ENCODE data around the gene ZNF438.
A peak's percentile ranks its signal among the peaks of the same experiment; 100 is the strongest.
"Not testable (repeated sequence)": the region's sequence is repeated elsewhere in the genome, so short reads cannot be mapped to it uniquely, and the experiment has no call there.

ZNF438 gene

GRCh38 chr10:30980951-30981616, 50.6 kb downstream of the ZNF438 start:
- peak; percentile 70 for DNase-seq

GRCh38 chr10:30979956-30980355, 51.7 kb downstream of the ZNF438 start:
- no peak for DNase-seq

- no peak for DNase-seq
Measured at GRCh38 chr10:30978843-30979242, 52.8 kb downstream of the ZNF438 start.

GRCh38 chr10:30977385-30977784, 54.3 kb downstream of the ZNF438 start:
- DNase-seq, result no peak

- DNase-seq, result no peak
Measured at GRCh38 chr10:30974773-30975415, 56.8 kb downstream of the ZNF438 start.

DNA sequence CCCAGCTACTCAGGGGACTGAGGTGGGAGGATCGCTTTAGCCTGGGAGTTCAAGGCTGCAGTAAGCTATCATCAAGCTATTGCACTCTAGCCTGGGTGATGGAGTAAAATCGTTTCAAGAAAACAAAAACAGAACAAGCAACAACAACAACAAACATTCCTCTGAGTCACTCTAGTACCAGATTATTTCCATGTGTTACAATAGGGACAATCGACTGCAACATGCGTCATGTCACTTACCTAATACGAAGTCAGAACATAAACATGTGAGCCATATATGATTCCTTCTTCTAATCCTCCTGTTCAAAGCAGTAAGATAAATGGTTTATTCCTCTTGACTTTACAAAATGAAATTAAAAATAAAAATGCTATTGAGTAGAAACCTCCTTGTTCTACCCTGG, 57.3 kb downstream of the ZNF438 start:
- DNase-seq, result no peak

DNA sequence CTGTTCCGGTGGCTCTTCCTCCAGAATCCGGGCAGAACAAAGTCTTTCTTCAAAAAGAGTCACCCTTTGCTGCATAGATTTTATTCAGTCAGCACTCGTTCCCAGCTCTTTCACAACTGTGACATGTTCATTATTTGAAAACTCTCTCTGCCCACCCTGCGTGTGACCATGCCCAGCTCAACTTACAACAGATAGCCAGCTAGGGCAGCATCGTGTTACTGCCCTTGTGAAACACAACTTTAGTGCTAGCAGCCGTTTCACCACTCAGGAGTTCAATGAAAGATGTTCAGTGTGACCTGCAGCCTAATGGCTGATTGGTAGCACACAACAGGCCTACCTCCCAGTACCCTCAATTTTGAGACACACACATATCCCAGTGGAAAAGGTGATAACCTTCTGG, 57.9 kb downstream of the ZNF438 start:
- DNase-seq, result no peak

GRCh38 chr10:30970760-30971460, 60.8 kb downstream of the ZNF438 start:
- no peak for DNase-seq

DNA sequence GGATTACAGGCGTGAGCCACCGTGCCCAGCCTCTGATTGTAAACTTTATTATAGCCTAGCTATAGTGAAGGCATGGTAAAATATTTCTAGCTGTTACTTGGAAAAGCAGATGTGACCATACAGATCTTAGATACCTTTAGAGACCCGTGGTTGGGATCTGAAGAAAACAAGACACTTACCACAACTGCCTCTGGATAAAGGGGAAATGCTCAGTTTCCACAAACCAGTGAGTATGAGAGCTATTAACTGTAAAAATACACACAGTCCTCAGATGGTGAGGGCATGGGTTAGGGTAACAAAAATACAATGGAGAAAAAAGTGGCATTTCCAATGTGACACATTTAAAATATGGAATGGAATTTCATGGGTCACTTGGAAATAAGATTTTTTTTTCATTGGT, 63.0 kb downstream of the ZNF438 start:
- no peak for DNase-seq

GRCh38 chr10:30967650-30968410, 63.8 kb downstream of the ZNF438 start:
- DNase-seq, result no peak

DNA sequence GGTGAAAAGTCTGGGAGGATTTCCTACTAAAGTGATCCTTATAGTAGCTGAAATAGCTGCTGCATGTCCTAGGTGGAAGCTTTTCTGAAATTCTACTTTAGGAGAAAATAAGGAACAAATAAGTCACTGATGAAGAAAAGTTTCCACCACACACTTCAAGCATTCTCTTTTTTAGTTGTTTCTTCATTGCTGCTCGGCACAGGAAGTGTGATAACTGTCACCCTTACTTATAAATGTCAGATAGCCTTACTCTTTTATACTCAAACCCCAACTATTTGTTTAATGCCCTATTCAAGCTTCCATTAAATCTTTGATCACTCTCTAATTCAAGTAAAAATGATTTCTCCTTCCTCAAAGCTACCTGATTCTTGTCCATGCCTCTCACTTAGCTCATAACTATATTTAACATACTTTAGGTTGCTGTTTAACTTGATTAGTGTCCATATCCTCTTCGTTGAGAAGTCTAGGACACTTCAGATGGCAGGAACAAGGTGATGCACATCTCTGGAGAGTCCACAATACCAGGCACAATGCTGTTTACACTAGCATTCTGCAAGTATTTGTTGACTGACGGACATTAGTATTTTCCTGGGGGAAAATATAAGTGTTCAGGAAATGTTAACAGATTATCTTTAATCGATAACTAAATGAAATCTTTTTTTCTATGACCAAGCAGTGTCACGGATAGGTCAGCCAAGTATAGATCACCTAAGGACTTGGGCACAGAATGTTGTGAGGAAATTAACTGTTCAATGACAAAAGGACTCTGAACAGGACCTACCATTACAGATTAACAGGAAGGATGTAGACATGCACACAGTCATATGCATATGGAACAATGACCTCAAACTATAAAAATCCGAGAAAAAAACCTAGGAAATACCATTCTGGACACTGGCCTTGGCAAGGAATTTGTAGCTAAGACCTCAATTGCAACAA, 67.4 kb downstream of the ZNF438 start:
- DNase-seq, result no peak

- DNase-seq, result no peak
Measured at GRCh38 chr10:30962522-30962921, 69.1 kb downstream of the ZNF438 start.

- no peak for DNase-seq
Measured at GRCh38 chr10:30959836-30960210, 71.8 kb downstream of the ZNF438 start.

DNA sequence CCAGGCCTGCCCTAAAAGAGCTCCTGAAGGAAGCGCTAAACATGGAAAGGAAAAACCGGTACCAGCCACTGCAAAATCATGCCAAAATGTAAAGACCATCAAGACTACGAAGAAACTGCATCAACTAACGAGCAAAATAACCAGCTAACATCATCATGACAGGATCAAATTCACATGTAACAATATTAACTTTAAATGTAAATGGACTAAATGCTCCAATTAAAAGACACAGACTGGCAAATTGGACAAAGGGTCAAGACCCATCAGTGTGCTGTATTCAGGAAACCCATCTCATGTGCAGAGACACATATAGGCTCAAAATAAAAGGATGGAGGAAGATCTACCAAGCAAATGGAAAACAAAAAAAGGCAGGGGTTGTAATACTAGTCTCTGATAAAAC, 82.4 kb downstream of the ZNF438 start:
- DNase-seq, result not testable (repeated sequence)

GRCh38 chr10:30944005-30944404, 87.7 kb downstream of the ZNF438 start:
- no peak for DNase-seq

- DNase-seq, result no peak
Measured at GRCh38 chr10:30943451-30943850, 88.2 kb downstream of the ZNF438 start.

- no peak for DNase-seq
Measured at GRCh38 chr10:30940256-30940655, 91.4 kb downstream of the ZNF438 start.

GRCh38 chr10:30939643-30940251, 91.9 kb downstream of the ZNF438 start:
- no peak for DNase-seq

DNA sequence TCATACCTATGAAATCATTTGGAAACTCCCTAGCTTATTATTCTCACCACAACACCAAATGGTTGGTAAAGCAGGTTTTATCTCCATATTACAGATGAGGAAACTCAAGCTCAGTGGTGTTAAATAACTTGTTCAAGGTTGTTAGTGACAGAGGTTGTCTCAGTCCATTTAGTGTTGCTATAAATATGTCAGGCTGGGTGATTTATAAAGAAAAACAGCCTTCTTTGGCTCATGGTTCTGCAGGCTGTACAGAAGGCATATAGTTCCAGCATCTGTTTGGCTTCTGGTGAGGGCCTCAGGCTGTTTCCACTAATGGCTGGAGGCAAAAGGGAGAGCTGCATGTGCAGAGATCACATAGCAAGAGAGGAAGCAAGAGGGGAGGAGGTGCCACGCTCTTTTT, 96.6 kb downstream of the ZNF438 start:
- no peak for DNase-seq

DNA sequence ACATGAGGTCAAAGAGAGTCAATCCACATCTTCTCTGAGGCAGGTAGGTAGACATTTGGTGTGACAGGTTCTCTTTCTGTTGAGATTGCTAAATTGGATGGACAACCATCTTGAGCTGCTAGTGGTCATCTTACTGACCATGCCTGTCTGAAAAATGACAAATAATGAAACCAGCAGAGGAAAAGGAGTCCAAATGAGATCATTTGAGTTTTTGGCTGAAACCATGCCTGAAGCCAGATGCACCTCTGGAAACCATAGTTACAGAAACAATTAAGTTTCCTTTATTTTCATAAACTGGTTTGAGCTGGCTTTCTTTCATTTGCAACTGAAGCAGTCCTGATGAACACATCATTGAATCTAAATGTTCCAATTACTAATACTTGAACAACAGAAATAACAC, 100.6 kb downstream of the ZNF438 start:
- no peak for DNase-seq

DNA sequence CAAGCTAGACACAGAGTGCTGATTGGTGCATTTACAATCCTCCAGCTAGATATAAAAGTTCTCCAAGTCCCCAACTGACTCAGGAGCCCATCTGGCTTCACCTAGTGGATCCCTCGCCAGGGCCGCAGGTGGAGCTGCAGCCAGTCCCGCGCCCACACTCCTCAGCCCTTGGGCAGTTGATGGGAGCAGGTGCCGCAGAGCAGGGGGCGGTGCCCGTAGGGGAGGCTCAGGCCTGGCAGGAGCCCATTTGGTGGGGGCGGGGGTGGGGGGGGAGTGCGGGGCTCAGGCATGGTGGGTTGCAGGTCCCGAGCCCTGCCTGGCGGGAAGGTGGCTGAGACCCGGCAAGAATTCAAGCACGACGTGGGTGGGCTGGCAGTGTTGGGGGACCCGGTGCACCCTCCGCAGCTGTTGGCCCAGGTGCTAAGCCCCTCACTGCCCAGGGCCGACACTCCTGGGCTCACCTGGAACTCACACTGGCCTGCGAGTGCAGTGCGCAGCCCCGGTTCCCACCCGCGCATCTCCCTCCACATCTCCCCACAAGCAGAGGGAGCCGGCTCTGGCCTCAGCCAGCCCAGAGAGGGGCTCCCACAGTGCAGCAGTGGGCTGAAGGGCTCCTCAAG, 101.7 kb downstream of the ZNF438 start:
- no peak for DNase-seq

Measured in NCI-H774 (cell line).